IMR-90 (cell line): ENCODE results near the gene VILL.

Source experiments
- BHLHE40 ChIP-seq: fragments of 150-350 bp; IDR thresholded peaks from 2 replicates; pipeline ENCODE4 v1.6.1; 2016; ENCODE audit warnings: mild to moderate bottlenecking, low read depth, low read length
- CEBPB ChIP-seq: IDR thresholded peaks from 2 replicates; pipeline ENCODE4 v1.6.1; 2012; ENCODE audit warnings: low read depth, low read length, improper control_type of control experiment
- CHD1 ChIP-seq: IDR thresholded peaks from 2 replicates; pipeline ENCODE4 v1.6.1; 2012; ENCODE audit warnings: low read depth, low read length, improper control_type of control experiment
- FOS ChIP-seq: fragments of 150-350 bp; IDR thresholded peaks from 2 replicates; pipeline ENCODE4 v1.6.1; 2016; ENCODE audit warnings: low read depth, low read length
- MXI1 ChIP-seq: IDR thresholded peaks from 2 replicates; pipeline ENCODE4 v1.6.1; 2012; ENCODE audit warnings: low read depth, mild to moderate bottlenecking, low read length, moderate library complexity, borderline replicate concordance
- POLR2A ChIP-seq: IDR thresholded peaks from 2 replicates; pipeline ENCODE4 v1.6.1; 2012; ENCODE audit warnings: mild to moderate bottlenecking, low read depth, low read length
- RAD21 ChIP-seq: IDR thresholded peaks from 2 replicates; pipeline ENCODE4 v1.6.1; 2012; ENCODE audit warnings: low read length, improper control_type of control experiment
- RCOR1 ChIP-seq: IDR thresholded peaks from 2 replicates; pipeline ENCODE4 v1.6.1; 2012; ENCODE audit warnings: mild to moderate bottlenecking, low read length, improper control_type of control experiment; ENCODE audit not compliant: insufficient replicate concordance
- RFX5 ChIP-seq: IDR thresholded peaks from 2 replicates; pipeline ENCODE4 v1.8.0; 2012; ENCODE audit warnings: low read depth, mild to moderate bottlenecking, low read length, moderate library complexity
- SMC3 ChIP-seq: fragments of 150-350 bp; IDR thresholded peaks from 2 replicates; pipeline ENCODE4 v1.6.1; 2016; ENCODE audit warnings: low read depth, mild to moderate bottlenecking, antibody characterized with exemption, low read length, moderate library complexity
- TF ChIP-seq, protein P1 (sequence below): conservative IDR thresholded peaks from 2 replicates; pipeline ENCODE4 v1.5.1; 2012; ENCODE audit warnings: mild to moderate bottlenecking, low read depth, low read length, improper control_type of control experiment

DNA sequence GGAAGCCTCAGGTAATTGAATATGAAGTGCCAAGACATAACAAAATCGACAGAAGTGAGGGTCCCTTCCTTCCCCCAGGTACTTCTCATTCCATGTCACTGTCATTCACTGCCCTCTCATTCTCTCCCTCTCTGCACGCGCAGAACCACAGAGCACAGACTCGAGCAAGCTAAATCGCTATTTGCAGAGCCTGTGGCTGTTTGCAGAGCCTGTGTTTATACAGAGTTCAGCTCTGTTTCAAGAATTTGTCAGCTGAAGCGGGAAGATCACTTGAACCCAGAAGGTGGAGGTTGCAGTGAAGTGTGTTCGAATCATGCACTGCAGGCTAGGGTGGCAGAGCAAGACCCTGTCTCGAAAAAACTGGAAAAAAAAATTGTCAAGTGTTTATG is 2.5 kb downstream of the VILL start:
- no peak for TF ChIP-seq POLR2A
- TF ChIP-seq, protein P1, sequence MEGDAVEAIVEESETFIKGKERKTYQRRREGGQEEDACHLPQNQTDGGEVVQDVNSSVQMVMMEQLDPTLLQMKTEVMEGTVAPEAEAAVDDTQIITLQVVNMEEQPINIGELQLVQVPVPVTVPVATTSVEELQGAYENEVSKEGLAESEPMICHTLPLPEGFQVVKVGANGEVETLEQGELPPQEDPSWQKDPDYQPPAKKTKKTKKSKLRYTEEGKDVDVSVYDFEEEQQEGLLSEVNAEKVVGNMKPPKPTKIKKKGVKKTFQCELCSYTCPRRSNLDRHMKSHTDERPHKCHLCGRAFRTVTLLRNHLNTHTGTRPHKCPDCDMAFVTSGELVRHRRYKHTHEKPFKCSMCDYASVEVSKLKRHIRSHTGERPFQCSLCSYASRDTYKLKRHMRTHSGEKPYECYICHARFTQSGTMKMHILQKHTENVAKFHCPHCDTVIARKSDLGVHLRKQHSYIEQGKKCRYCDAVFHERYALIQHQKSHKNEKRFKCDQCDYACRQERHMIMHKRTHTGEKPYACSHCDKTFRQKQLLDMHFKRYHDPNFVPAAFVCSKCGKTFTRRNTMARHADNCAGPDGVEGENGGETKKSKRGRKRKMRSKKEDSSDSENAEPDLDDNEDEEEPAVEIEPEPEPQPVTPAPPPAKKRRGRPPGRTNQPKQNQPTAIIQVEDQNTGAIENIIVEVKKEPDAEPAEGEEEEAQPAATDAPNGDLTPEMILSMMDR = no peak
- TF ChIP-seq MXI1 = no peak
- TF ChIP-seq RAD21 = no peak
- no peak for TF ChIP-seq RCOR1
- TF ChIP-seq BHLHE40 = no peak
- no peak for TF ChIP-seq FOS
- TF ChIP-seq SMC3 = no peak
- TF ChIP-seq CHD1 = no peak
- TF ChIP-seq CEBPB = no peak
- no peak for TF ChIP-seq RFX5
